ENCODE results near the gene NOC3L.
A peak's percentile ranks its signal among the peaks of the same experiment; 100 is the strongest.
"Not testable (repeated sequence)": the region's sequence is repeated elsewhere in the genome, so short reads cannot be mapped to it uniquely, and the experiment has no call there.

Gene NOC3L

DNA sequence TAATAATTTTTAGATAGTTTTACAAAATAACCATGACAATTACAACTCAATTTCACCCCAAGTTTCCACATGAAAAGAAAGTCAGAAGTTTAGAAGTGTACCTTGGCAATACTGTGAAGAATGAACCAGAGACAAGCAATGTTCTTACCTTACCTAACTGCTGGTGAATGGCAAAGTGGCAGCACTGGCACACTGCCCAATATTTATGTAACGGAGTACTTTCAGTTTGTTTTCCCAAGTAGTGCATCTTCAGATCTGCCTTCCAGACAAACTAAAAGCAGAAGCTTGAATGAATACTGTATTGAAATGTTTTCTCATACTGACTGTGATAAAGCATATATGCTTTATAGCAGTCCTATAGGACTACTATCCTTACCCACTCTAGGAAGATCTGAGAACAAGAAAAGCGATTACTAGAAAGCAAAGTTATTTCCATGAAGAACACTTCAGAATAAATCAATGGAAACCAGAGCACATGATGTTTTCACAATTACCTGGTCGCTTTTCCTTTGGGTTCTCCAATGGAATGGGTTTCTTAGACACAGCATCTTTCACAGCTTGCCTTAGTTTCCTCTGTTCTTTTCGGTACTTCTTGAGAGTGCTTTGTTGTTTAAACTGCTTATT lies 1.5 kb downstream of the NOC3L start:
- DNase-seq (ENCODE audit: insufficient read length, low spot score) (no peak), FAIRE-seq (no peak)
- TF ChIP-seq CTCF (IDR thresholded peaks at IDR 0.05; ENCODE audit: insufficient read depth, missing control alignments) = no peak

- DNase-seq (ENCODE audit: insufficient read length, low spot score) (no peak), FAIRE-seq (no peak)
- no peak for TF ChIP-seq CTCF (IDR thresholded peaks at IDR 0.05; ENCODE audit: insufficient read depth, missing control alignments)
Measured at GRCh38 chr10:94358480-94358879, 4.3 kb downstream of the NOC3L start.

DNA sequence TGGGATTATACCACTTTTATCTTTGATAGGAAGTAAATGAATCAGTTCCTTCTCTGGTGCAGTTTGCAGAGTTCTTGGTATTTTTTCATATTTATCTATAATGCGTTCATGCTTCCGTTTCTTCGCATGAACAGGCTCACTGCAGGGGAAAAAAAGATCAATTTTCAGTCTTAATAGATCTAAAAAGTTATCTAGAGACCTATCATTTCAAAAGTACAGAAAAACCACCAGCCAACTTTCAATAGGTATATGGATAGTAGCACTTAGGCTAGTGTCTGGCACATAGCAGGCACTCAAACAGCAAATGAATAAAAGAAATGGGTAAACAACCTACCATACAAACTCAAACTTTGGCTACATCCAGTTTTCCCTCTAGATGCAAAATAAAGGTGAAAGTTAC lies 5.5 kb downstream of the NOC3L start:
- no peak for FAIRE-seq
- TF ChIP-seq CTCF (IDR thresholded peaks at IDR 0.05; ENCODE audit: insufficient read depth, missing control alignments) = no peak
- no peak for DNase-seq (ENCODE audit: insufficient read length, low spot score)

DNA sequence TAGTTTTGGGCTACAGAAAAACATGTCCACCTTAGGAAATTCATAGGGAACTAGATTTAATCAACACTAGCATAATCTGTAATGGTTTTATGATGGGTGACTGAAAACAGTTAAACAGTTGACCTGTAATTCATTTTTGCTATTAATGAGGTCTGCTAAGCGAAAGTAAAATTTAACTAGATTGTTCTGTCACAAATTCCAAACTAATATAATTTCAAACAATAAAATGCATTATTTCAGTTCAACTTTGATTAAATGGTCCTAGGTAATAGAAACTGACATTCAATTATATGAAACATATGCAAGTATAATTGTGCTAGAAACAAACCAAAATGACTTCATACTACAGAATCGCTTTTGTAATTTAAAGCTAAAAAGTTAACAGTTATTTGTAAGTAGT lies 6.9 kb downstream of the NOC3L start:
- peak; percentile 25 for FAIRE-seq

DNA sequence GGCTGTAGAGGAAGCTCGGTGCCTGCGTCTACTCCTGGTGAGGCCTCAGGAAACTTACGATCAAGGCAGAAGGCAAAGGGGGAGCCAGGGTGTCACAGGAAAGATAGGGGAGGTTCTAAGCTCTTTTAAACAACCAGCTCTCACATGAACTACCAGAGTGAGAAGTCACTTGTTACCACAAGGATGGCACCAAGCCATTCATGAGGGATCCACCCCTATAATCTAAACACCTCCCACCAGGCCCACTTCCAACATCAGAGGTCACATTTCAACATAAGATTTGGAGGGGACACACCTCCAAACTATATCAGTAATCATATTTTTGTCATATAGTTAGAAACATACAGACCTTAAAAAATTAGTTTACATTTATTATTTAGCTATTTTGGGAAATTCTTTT lies 9.4 kb downstream of the NOC3L start:
- DNase-seq (ENCODE audit: insufficient read length, low spot score) (no peak), FAIRE-seq (no peak)
- TF ChIP-seq CTCF (IDR thresholded peaks at IDR 0.05; ENCODE audit: insufficient read depth, missing control alignments) = no peak

More for the DNA sequence above, 6.9 kb downstream of the NOC3L start:
- DNase-seq (ENCODE audit: insufficient read length, low spot score) = no peak
- TF ChIP-seq CTCF (IDR thresholded peaks at IDR 0.05; ENCODE audit: insufficient read depth, missing control alignments) = no peak

GRCh38 chr10:94351089-94351488 lies 11.7 kb downstream of the NOC3L start:
- TF ChIP-seq CTCF (IDR thresholded peaks at IDR 0.05; ENCODE audit: insufficient read depth, missing control alignments) = no peak

DNA sequence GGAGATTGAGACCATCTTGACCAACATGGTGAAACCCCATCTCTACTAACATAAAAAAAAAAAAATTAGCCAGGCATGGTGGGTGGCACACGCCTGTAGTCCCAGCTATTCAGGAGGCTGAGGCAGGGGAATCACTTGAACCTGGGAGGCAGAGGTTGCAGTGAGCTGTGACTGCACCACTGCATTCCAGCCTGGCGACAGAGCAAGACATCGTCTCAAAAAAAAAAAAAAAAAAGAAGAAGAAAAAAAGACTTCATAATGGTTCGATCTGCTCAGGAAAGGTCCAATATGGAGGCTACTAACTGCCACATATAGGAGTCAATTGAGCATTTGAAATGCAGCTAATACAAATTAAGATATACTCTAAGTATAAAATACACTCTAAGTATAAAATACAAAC lies 12.2 kb downstream of the NOC3L start:
- not testable (repeated sequence) for DNase-seq (ENCODE audit: insufficient read length, low spot score); FAIRE-seq

More at GRCh38 chr10:94351089-94351488, 11.7 kb downstream of the NOC3L start:
- FAIRE-seq (no peak), DNase-seq (ENCODE audit: insufficient read length, low spot score) (no peak)

DNA sequence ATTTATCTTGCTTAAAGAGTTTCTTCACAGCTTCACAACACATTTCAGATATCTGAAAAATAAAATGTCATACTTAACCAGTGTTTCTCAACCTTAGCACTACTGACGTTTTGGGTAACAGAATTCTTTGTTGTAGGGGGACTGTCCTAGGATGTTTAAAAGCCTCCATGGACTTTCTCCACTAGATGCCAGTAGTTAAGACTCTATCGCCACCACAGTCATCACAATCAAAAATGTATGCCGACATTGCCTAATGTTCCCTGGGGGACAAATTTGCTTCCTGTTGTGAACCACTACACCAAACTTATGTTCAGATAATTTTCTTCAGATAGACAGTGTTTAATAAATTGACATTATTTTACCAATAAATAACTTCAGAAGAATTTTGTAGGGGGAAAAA lies 13.4 kb downstream of the NOC3L start:
- FAIRE-seq (no peak), DNase-seq (ENCODE audit: insufficient read length, low spot score) (no peak)
- no peak for TF ChIP-seq CTCF (IDR thresholded peaks at IDR 0.05; ENCODE audit: insufficient read depth, missing control alignments)
